Hepatocyte (in vitro differentiated cells): Measurements from ENCODE around the gene RALGAPA2.

Experiments used
- EZH2 ChIP-seq: fragments of 200-600 bp; sonication (generic); IDR thresholded peaks from 2 replicates; pipeline ENCODE4 v1.6.1; 2016; ENCODE audit warnings: antibody characterized with exemption, mild to moderate bottlenecking, borderline replicate concordance
- EZH2phosphoT487 ChIP-seq: fragments of 200-600 bp; sonication (generic); IDR thresholded peaks from one replicate; pipeline ENCODE4 v1.6.1; 2018; ENCODE audit warnings: antibody characterized with exemption, mild to moderate bottlenecking, low read depth, moderate library complexity; ENCODE audit not compliant: unreplicated experiment, severe bottlenecking
- TF ChIP-seq, protein P1 (sequence below): fragments of 200-600 bp; sonication (generic); IDR thresholded peaks from 2 replicates; pipeline ENCODE4 v1.5.1; 2016; ENCODE audit warnings: antibody characterized with exemption, mild to moderate bottlenecking; ENCODE audit not compliant: poor library complexity

DNA sequence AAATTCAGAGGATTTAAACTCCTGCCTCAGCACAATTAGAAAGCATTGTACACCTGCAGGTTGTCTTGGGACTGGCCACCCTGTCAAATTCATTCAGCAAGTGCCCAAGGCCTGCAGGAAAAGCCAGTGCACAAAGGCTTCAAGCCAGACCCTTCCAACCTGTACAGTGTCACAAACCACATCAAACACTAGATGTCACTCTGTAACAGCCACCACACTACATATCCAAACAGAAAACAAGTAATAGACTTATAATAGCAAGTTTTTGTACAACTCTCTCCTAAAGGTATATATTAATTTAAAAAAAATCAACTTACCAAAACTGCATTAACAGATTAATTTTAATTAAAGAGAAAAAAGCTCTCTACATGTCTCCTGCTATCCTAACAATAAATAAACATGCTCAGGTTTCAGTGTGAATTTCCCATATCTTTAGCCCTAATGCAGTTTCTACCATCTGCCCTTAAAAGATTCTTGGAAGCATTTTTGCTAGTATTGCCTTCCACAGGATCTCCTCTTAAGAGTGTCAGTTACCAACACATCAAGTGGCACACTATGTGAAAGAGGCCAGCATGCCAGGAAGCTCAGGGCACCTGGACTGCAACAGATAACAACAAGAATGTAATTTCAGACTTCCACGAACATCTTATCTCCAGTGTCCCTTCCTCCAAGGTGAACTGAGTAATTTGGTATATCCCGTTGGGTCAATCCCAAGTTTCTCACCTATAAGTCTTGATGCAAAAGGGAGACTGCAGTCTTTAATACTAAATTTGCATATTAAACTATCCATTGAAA, 47.5 kb downstream of the RALGAPA2 start:
- TF ChIP-seq, protein P1, sequence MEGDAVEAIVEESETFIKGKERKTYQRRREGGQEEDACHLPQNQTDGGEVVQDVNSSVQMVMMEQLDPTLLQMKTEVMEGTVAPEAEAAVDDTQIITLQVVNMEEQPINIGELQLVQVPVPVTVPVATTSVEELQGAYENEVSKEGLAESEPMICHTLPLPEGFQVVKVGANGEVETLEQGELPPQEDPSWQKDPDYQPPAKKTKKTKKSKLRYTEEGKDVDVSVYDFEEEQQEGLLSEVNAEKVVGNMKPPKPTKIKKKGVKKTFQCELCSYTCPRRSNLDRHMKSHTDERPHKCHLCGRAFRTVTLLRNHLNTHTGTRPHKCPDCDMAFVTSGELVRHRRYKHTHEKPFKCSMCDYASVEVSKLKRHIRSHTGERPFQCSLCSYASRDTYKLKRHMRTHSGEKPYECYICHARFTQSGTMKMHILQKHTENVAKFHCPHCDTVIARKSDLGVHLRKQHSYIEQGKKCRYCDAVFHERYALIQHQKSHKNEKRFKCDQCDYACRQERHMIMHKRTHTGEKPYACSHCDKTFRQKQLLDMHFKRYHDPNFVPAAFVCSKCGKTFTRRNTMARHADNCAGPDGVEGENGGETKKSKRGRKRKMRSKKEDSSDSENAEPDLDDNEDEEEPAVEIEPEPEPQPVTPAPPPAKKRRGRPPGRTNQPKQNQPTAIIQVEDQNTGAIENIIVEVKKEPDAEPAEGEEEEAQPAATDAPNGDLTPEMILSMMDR, result peak; percentile 71
- TF ChIP-seq EZH2, result no peak
- TF ChIP-seq EZH2phosphoT487, result no peak
